ENCODE measurements around the gene ITPK1.

The ITPK1 gene

DNA sequence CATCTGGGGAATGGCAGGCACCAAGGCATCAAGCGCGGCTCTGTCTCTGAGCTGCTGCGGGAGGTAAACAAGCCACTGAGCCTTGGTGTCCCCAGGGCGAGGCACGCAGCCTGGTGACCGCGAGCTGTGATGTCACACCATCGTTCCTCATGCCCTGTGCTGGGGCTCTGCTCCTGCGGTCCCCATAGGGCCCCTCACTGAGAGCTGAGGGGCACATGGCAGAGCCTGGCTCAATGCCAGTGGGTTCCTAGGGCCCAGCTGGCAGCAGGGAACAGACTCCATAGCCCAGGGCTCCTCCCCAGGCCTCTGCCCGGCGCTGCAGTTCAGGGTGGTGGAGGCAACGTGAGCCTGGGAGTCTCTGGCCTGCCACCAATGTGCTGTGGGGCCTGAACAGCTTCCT, 170.2 kb downstream of the ITPK1 start:
- no peak for DNase-seq

DNA sequence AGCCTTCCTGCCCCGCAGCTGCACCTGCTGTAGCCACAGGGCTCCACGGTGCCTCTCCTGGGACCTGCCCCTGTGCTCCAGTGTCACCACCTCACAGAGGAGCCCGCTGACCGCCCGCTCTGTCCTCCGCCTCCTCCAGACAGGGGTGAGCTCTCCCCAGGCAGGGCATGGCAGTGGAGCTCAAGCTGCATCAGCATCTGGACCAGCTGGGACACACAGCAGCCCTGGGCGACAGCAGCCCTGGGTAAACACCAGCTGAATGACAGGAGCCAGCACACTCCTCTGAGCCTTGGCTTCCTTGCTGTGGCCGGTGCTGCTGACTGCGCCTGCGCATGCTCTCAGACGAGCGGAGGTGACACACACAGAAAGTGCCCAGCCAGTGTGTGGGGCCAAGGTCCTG, 170.7 kb downstream of the ITPK1 start:
- DNase-seq = no peak

DNA sequence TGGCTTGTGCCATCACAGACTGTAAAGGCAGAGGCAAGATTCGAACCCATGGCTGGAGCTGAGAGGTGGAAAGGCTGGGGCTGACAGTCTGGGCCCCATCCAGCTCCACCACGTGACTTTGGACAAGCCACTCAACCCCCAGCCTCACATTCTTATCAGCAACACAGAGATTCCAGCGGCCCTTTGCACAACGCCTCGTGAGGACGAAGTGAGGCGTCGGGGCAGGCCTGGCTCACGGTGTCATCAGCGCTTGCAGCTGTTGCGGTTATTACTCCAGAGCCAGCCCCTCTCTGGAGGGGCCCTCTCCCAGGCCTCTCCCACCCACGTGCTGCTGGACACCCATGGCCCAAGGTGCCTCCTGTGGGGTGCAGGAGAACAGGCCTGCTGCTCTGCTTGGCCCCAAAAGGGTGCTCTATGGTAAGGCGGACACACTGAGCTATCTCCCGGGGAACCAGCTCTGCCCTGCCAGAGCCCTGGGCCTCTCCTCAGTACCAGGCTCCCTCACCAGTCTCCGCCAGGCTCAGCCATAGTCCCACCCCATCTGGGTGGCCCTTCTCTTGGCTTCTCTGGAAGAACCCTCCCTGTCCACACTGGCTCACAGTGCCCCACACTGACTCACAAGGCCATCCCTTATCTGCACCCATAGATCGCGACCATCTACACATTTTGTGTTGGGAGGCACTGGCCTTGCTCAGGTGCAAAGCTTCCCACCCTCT, 171.7 kb downstream of the ITPK1 start:
- DNase-seq = no peak

- no peak for DNase-seq
Measured at GRCh38 chr14:92942976-92943710, 172.6 kb downstream of the ITPK1 start.

GRCh38 chr14:92942576-92942975, 173.1 kb downstream of the ITPK1 start:
- DNase-seq = no peak

- no peak for DNase-seq
Measured at GRCh38 chr14:92942136-92942535, 173.6 kb downstream of the ITPK1 start.

DNA sequence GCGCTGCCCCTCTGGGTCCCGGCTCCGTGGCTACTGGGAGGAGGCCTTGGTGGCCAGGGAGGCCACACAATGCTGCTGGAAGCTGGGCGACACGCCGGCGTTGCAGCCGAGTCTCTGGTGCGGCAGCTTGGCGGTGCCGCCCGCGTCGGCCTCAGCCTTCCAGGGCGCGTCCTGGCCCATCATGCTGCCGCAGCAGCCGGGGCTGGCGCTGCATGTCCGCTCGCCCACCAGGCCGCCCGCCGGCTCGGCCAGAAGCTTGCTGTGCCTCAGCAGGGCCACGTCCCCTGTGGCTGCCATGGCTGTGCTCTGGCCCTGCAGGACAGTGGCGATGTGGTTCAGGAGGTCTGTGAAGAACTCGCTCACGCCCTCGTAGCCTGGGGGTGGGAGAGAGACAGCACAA, 174.2 kb downstream of the ITPK1 start:
- no peak for DNase-seq

DNA sequence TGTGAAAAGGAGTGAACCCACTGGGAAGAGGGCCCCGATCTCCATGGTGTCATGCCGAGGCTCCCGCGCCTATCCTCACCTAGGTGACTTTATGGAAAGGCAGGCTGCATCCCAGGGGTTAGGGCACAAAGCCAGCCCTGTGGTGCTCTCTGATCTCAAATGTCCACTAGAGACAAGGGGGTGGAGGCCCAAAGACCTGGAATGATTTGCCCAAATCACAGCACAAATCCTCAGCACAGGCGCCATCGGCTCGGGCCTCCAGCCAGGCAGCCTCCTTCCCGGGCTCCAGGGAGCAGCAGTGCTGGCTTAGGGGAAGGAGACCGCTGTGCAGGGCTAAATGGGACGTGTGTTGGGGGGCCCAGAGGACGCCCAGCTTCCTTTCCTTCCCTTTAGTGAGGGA, 175.2 kb downstream of the ITPK1 start:
- DNase-seq = no peak

- DNase-seq = no peak
Measured at GRCh38 chr14:92939699-92940098, 176.0 kb downstream of the ITPK1 start.

DNA sequence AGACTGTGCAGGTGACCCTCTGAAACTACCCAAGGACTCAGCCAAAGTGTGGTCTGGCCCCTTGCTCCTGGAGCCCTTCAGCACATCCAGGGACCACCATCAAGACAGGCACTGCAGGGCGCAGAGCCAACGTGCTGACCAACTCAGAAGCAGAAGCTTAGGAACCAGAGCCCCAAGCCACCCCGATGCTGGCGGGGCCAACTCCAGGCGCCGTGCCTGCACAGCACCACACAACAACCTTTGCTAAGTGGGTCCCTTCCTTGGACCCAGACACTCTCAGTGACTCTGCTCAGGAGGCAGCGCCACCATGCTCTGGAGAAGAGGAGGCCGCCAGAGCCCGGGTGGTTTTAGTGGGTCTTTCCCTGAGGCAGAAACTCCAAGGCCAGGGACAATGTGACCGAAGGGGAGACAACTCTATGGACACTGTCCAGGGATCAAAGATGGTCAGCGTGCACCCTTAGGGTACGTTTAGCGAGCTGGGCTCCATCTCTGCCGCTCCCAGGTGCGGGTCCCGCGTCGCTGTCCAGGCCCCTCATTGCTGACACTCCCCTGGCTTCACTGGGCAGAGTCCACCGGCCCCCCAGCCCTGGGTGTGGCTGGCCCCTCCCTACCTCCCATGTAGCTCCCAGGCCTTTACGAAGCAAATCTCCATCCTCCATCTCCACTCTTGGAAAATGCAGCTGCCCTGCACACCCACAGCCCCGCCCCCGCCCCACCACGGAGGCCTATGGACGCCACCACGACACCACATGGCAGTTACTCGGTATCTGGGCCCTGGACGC, 176.6 kb downstream of the ITPK1 start:
- DNase-seq = no peak

DNA sequence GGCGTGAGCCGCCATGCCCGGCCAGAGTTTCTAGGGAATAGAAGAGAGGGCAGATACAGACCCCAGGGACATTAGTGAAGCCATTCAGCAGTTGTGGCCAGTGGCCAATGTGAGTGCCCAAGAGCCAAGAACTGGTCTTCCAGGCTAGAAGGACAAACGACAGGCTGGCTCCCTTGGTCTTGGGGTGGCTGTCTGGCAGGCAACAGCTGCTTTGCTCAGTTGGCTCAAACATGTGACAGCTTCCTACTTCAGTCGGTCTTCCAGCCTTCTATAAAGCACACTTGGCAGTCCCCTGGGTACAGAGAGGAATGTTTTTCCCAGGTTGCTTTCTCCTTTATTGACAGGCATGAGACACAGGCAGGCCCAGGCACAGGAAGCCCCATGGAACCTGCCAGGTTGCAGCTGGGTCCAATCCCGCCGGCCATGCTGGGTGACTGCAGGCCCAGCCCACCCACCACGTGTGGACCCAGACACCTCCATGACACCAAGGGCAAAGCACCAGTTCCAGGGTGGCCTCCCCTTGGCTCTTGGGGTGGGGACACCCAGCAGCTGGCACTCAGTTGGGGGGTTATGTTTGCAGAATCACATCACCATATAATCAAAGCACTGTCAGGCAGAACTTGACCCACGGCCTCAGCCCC, 177.4 kb downstream of the ITPK1 start:
- DNase-seq = no peak

- DNase-seq = no peak
Measured at GRCh38 chr14:92937051-92937937, 178.4 kb downstream of the ITPK1 start.

GRCh38 chr14:92936085-92936484, 179.6 kb downstream of the ITPK1 start:
- DNase-seq = no peak

GRCh38 chr14:92935446-92935845, 180.3 kb downstream of the ITPK1 start:
- no peak for DNase-seq

- no peak for DNase-seq
Measured at GRCh38 chr14:92934196-92935085, 181.3 kb downstream of the ITPK1 start.

GRCh38 chr14:92933481-92933880, 182.2 kb downstream of the ITPK1 start:
- DNase-seq = no peak

GRCh38 chr14:92932448-92933395, 183.0 kb downstream of the ITPK1 start:
- DNase-seq = no peak

DNA sequence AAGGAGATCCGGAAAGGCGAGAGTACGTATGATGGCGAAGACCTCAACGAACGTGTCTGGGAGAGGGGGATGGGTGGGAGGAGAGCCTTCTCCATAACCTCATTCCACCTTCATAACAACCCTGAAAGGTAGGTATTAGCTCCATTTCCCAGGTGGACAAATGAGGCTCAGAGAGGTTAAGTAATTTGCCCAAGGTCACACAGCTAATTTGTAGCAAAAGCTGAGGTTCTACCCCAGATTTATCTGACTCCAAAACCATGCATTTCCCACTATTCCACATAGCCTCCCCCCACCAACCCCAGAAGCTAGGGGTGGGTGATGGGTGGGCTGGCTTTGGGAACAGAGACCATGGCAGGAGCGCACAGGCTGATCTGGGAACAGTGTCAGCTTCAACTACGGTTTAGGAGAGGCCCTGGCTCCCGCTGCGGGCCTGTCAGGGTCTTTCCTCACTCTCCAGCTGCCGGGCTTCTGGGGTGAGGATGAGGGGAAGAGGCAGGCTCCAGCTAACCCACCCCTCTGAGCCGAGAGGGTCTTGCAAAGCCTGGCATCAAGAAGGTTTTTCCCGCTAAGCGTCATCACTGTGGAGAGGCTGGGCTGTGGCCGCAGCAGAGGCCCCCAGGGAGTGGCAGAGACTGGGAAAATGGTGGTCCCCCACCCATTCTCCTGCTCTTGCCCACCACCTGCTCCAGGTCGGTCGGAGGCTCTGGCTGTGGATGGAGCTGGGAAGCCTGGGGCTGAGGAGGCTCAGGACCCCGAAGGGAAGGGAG, 183.9 kb downstream of the ITPK1 start:
- no peak for DNase-seq
